Endodermal cell (in vitro differentiated cells): ENCODE data around the gene TEF. TPM values are rescaled to one million over a fixed set of nuclear protein-coding genes. Genes with fewer than 3 reads are reported as not detected.
"Not testable (repeated sequence)": the region's sequence is repeated elsewhere in the genome, so short reads cannot be mapped to it uniquely, and the experiment has no call there.

Experiments
- DNase-seq: peaks from one replicate; pipeline ENCODE4 v3.0.0-alpha.2; 2017
- H3K27ac ChIP-seq: 2 replicates; pipeline ENCODE4 v1.5.1; 2013; ENCODE audit warnings: mild to moderate bottlenecking, low read depth, low read length, moderate library complexity
- H3K27me3 ChIP-seq: 2 replicates; pipeline ENCODE4 v1.6.1; 2013; ENCODE audit warnings: mild to moderate bottlenecking, low read length, moderate library complexity; ENCODE audit not compliant: insufficient read depth, control insufficient read depth, poor library complexity, severe bottlenecking
- H3K36me3 ChIP-seq: 2 replicates; pipeline ENCODE4 v1.7.0; 2013; ENCODE audit warnings: mild to moderate bottlenecking, low read length, moderate library complexity; ENCODE audit not compliant: control insufficient read depth, insufficient read depth
- H3K4me1 ChIP-seq: one replicate; pipeline ENCODE4 v1.7.0; 2013; ENCODE audit warnings: low read length; ENCODE audit not compliant: control insufficient read depth, insufficient read depth
- H3K4me3 ChIP-seq: 2 replicates; pipeline ENCODE4 v1.5.1; 2013; ENCODE audit warnings: mild to moderate bottlenecking, low read length, moderate library complexity
- H3K9ac ChIP-seq: 2 replicates; pipeline ENCODE4 v1.6.1; 2013; ENCODE audit warnings: mild to moderate bottlenecking, low read length, moderate library complexity; ENCODE audit not compliant: poor library complexity, severe bottlenecking; ENCODE audit errors: extremely low read depth
- H3K9me3 ChIP-seq: 2 replicates; pipeline ENCODE4 v1.6.1; 2013; ENCODE audit warnings: mild to moderate bottlenecking, low read length, moderate library complexity; ENCODE audit not compliant: control insufficient read depth
- H3K27ac Mint-ChIP-seq: 2 replicates; pipeline ENCODE4 v1.8.0; 2020; ENCODE audit warnings: mixed read lengths
- H3K27me3 Mint-ChIP-seq: 2 replicates; pipeline ENCODE4 v1.8.0; 2021; ENCODE audit warnings: mild to moderate bottlenecking, mixed read lengths; ENCODE audit not compliant: insufficient read depth
- H3K36me3 Mint-ChIP-seq: 2 replicates; pipeline ENCODE4 v1.8.0; 2020; ENCODE audit warnings: low read depth, mixed read lengths
- H3K4me1 Mint-ChIP-seq: 2 replicates; pipeline ENCODE4 v1.8.0; 2020; ENCODE audit warnings: mixed read lengths
- H3K4me3 Mint-ChIP-seq: 2 replicates; pipeline ENCODE4 v1.8.0; 2020; ENCODE audit warnings: mild to moderate bottlenecking, moderate library complexity, mixed read lengths
- H3K9me3 Mint-ChIP-seq: 2 replicates; pipeline ENCODE4 v1.8.0; 2020; ENCODE audit warnings: mild to moderate bottlenecking, mixed read lengths
- WGBS, 2 experiments: methylation state at CpG; one replicate each; pipeline versions ENCODE4 v1.1.5 to v1.1.7; 2013; ENCODE audit warnings: missing lambda C conversion rate in 2 of 2, mixed read lengths in 1 of 2; ENCODE audit not compliant: insufficient coverage in 1 of 2, insufficient read length in 1 of 2; 5-methylcytosine and 5-hydroxymethylcytosine counted together
- total RNA-seq, 2 donors: library from RNA; stranded (reverse); fragmentation: NEBNext Ultra II Directional in 1 of 2; extraction: Animal tissue kit (Norgen Biotek cat#: 25700) in 1 of 2; gene quantifications; 2 replicates in 1 of 2; 3 replicates in 1 of 2; pipeline ENCODE4 v1.2.1, GENCODE V29; 2021
- TF ChIP-seq, protein P1 (sequence below): fragments of 200-600 bp; sonication (generic); conservative IDR thresholded peaks from 2 replicates; pipeline ENCODE4 v1.5.0; 2021; ENCODE audit warnings: antibody characterized with exemption, mild to moderate bottlenecking

TEF gene
- total RNA-seq, 2 donors from 2014 or later: 4.7 to 7.9 TPM

DNA sequence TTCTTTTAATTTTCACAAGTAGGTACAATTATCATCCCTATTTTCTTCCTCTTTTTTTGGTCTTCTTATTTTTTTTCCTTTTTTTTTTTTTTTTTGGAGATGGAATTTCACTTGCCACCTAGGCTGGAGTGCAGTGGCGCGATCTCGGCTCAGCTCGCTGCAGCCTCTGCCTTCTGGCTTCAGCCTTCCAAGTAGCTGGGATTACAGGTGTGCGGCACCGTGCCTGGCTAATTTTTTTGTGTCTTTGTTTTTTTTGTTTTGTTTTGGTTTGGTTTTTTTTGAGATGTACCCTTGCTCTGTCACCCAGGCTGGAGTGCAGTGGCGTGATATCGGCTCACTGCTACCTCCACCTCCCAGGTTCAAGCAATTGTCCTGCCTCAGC, 48.2 kb downstream of the TEF start:
- Histone ChIP-seq H3K4me1 (no peaks in the 10 kb centered on the region), H3K36me3 (peaks cover 25% of the 10 kb centered on the region), H3K9ac (no peak overlapping the region), H3K9me3 (no peaks in the 10 kb centered on the region), H3K4me3 (no peak overlapping the region), H3K27me3 (no peaks in the 10 kb centered on the region), H3K27ac (no peak overlapping the region)
- no peak for DNase-seq
- WGBS, 2 experiments: 80 to 99% methylated on average over 1 to 8 of the region's 8 CpGs
- H3K4me3 Mint-ChIP-seq: no peak overlapping the region
- H3K27ac Mint-ChIP-seq: no peak overlapping the region
- no peaks in the 10 kb centered on the region for H3K4me1 Mint-ChIP-seq
- H3K27me3 Mint-ChIP-seq: no peaks in the 10 kb centered on the region
- TF ChIP-seq, protein P1, sequence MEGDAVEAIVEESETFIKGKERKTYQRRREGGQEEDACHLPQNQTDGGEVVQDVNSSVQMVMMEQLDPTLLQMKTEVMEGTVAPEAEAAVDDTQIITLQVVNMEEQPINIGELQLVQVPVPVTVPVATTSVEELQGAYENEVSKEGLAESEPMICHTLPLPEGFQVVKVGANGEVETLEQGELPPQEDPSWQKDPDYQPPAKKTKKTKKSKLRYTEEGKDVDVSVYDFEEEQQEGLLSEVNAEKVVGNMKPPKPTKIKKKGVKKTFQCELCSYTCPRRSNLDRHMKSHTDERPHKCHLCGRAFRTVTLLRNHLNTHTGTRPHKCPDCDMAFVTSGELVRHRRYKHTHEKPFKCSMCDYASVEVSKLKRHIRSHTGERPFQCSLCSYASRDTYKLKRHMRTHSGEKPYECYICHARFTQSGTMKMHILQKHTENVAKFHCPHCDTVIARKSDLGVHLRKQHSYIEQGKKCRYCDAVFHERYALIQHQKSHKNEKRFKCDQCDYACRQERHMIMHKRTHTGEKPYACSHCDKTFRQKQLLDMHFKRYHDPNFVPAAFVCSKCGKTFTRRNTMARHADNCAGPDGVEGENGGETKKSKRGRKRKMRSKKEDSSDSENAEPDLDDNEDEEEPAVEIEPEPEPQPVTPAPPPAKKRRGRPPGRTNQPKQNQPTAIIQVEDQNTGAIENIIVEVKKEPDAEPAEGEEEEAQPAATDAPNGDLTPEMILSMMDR: no peak
- no peaks in the 10 kb centered on the region for H3K9me3 Mint-ChIP-seq
- peaks cover 40% of the 10 kb centered on the region for H3K36me3 Mint-ChIP-seq

- H3K4me1 ChIP-seq: peaks cover 4% of the 10 kb centered on the region
- Mint-ChIP-seq H3K4me1 (no peaks in the 10 kb centered on the region), H3K27ac (no peak overlapping the region), H3K4me3 (no peak overlapping the region), H3K36me3 (peaks cover 47% of the 10 kb centered on the region), H3K27me3 (no peaks in the 10 kb centered on the region), H3K9me3 (no peaks in the 10 kb centered on the region)
- no peaks in the 10 kb centered on the region for H3K27me3 ChIP-seq
- no peak for DNase-seq
- H3K9me3 ChIP-seq: no peaks in the 10 kb centered on the region
- WGBS, 2 experiments: 94 to 97% methylated on average over 5 to 6 of the region's 6 CpGs
- no peak overlapping the region for H3K27ac ChIP-seq
- H3K4me3 ChIP-seq: no peak overlapping the region
- no peak overlapping the region for H3K9ac ChIP-seq
- H3K36me3 ChIP-seq: peaks cover 42% of the 10 kb centered on the region
- TF ChIP-seq, protein P1: no peak
Measured at GRCh38 chr22:41431656-41432055, 49.9 kb downstream of the TEF start.

DNA sequence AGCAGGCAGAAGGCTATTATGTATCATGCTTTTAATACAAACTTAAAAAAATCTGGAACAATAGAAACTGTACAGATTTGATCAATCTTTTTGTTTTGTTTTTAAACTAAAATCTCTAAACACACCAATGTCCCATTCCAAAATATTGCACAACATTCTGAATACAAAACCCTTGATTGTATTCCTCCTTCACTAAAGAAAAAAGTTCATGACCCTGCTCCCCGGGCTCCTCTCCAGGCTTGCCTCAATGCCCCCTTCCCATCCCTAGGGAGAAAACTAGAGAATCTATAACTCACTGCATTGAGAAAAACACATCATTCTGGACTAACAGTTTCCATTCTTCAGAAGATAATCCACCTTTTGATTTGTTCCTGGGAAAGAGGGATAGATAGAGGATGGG, 51.7 kb downstream of the TEF start:
- not testable (repeated sequence) for H3K9ac ChIP-seq, H3K4me3 Mint-ChIP-seq, H3K27me3 ChIP-seq, H3K9me3 ChIP-seq, DNase-seq, H3K4me1 Mint-ChIP-seq, H3K27me3 Mint-ChIP-seq, H3K4me1 ChIP-seq, H3K4me3 ChIP-seq, H3K27ac Mint-ChIP-seq, H3K27ac ChIP-seq, H3K9me3 Mint-ChIP-seq
- 93% methylated on average over 1 of the region's 1 CpG; no CpG with 5 or more reads in 1 of the 2 experiments for WGBS, 2 experiments
- peaks cover 55% of the 10 kb centered on the region for H3K36me3 Mint-ChIP-seq
- peaks cover 56% of the 10 kb centered on the region for H3K36me3 ChIP-seq

GRCh38 chr22:41434361-41435003, 52.7 kb downstream of the TEF start:
- H3K27me3 Mint-ChIP-seq, H3K4me1 Mint-ChIP-seq, H3K9me3 ChIP-seq, H3K9ac ChIP-seq, H3K4me3 Mint-ChIP-seq, H3K4me3 ChIP-seq, H3K4me1 ChIP-seq, H3K27ac Mint-ChIP-seq, DNase-seq, H3K27ac ChIP-seq, H3K27me3 ChIP-seq, H3K9me3 Mint-ChIP-seq: not testable (repeated sequence)
- 77 to 88% methylated on average over 3 to 5 of the region's 5 CpGs for WGBS, 2 experiments
- peaks cover 61% of the 10 kb centered on the region for H3K36me3 Mint-ChIP-seq
- H3K36me3 ChIP-seq: peaks cover 56% of the 10 kb centered on the region
